Measurements from ENCODE around the gene FGF7.
"Not testable (repeated sequence)": the region's sequence is repeated elsewhere in the genome, so short reads cannot be mapped to it uniquely, and the experiment has no call there.

Gene FGF7

GRCh38 chr15:49423021-49423420 is at the start of gene FGF7:
Gene FGF7 (plus strand): TSS chr15:49423242. CDS start chr15:49424298, 1,056 bp downstream.
- DNase-seq (ENCODE audit: low read depth in 2 of 3, low spot score in 1 of 3) = no peak

- DNase-seq (ENCODE audit: low read depth in 2 of 3, low spot score in 1 of 3) = no peak
Measured at GRCh38 chr15:49379996-49380395, 43.0 kb upstream of the FGF7 start.

GRCh38 chr15:49380912-49381311 is 42.1 kb upstream of the FGF7 start:
- no peak for DNase-seq (ENCODE audit: low read depth in 2 of 3, low spot score in 1 of 3)

- DNase-seq (ENCODE audit: low read depth in 2 of 3, low spot score in 1 of 3) = no peak
Measured at GRCh38 chr15:49382394-49382793, 40.6 kb upstream of the FGF7 start.

GRCh38 chr15:49383266-49383665 is 39.8 kb upstream of the FGF7 start:
- no peak for DNase-seq (ENCODE audit: low read depth in 2 of 3, low spot score in 1 of 3)

- no peak for DNase-seq (ENCODE audit: low read depth in 2 of 3, low spot score in 1 of 3)
Measured at GRCh38 chr15:49387471-49387870, 35.6 kb upstream of the FGF7 start.

GRCh38 chr15:49402515-49403296 is 20.3 kb upstream of the FGF7 start:
- DNase-seq (ENCODE audit: low read depth in 2 of 3, low spot score in 1 of 3) = not testable (repeated sequence)

GRCh38 chr15:49406352-49407118 is 16.5 kb upstream of the FGF7 start:
- no peak for DNase-seq (ENCODE audit: low read depth in 2 of 3, low spot score in 1 of 3)

- DNase-seq (ENCODE audit: low read depth in 2 of 3, low spot score in 1 of 3) = no peak
Measured at GRCh38 chr15:49410641-49411040, 12.4 kb upstream of the FGF7 start.

- no peak for DNase-seq (ENCODE audit: low read depth in 2 of 3, low spot score in 1 of 3)
Measured at GRCh38 chr15:49412797-49413196, 10.2 kb upstream of the FGF7 start.

- DNase-seq (ENCODE audit: low read depth in 2 of 3, low spot score in 1 of 3) = no peak
Measured at GRCh38 chr15:49415149-49415548, 7.9 kb upstream of the FGF7 start.

GRCh38 chr15:49415638-49416037 is 7.4 kb upstream of the FGF7 start:
- DNase-seq (ENCODE audit: low read depth in 2 of 3, low spot score in 1 of 3) = no peak

- no peak for DNase-seq (ENCODE audit: low read depth in 2 of 3, low spot score in 1 of 3)
Measured at GRCh38 chr15:49418811-49419210, 4.2 kb upstream of the FGF7 start.

GRCh38 chr15:49421991-49422390 is 1.1 kb upstream of the FGF7 start:
- peak in 2 of 3 donors; percentile 1 to 30 for DNase-seq (ENCODE audit: low read depth in 2 of 3, low spot score in 1 of 3)

- DNase-seq (ENCODE audit: low read depth in 2 of 3, low spot score in 1 of 3) = no peak
Measured at GRCh38 chr15:49423901-49424550, 984 bp downstream of the FGF7 start.

- no peak for DNase-seq (ENCODE audit: low read depth in 2 of 3, low spot score in 1 of 3)
Measured at GRCh38 chr15:49424954-49425353, 1.9 kb downstream of the FGF7 start.

- no peak for DNase-seq (ENCODE audit: low read depth in 2 of 3, low spot score in 1 of 3)
Measured at GRCh38 chr15:49427372-49427771, 4.3 kb downstream of the FGF7 start.

GRCh38 chr15:49428409-49429095 is 5.5 kb downstream of the FGF7 start:
- no peak for DNase-seq (ENCODE audit: low read depth in 2 of 3, low spot score in 1 of 3)

- DNase-seq (ENCODE audit: low read depth in 2 of 3, low spot score in 1 of 3) = no peak
Measured at GRCh38 chr15:49430046-49430445, 7.0 kb downstream of the FGF7 start.

GRCh38 chr15:49435174-49435573 is 12.1 kb downstream of the FGF7 start:
- DNase-seq (ENCODE audit: low read depth in 2 of 3, low spot score in 1 of 3) = no peak

GRCh38 chr15:49436751-49437150 is 13.7 kb downstream of the FGF7 start:
- DNase-seq (ENCODE audit: low read depth in 2 of 3, low spot score in 1 of 3) = no peak
